ENCODE results near the gene PDLIM1. TPM values are rescaled to one million over a fixed set of nuclear protein-coding genes. Genes with fewer than 3 reads are reported as not detected.

PDLIM1 gene
- total and polyA plus RNA-seq, 9 of the 15 experiments (the other 6 are each of a cell fraction or from before 2014, with no cell fraction given): 19.8 to 164 (median 39.1) TPM

GRCh38 chr10:95303535-95303934 lies 12.7 kb upstream of the PDLIM1 start (continued):
- TF ChIP-seq BRD4 (IDR thresholded peaks at IDR 0.05): no peak
- TF ChIP-seq KDM1A (IDR thresholded peaks at IDR 0.05): peak; percentile 65 to 67
- TF ChIP-seq MAFG (tag; conservative IDR thresholded peaks at IDR 0.05): peak; percentile 13; the same call in 1 of the 2 replicates
- no peak for TF ChIP-seq GATA2 (CRISPR knock-in tag; IDR thresholded peaks at IDR 0.05)
- TF ChIP-seq ADNP (tag; IDR thresholded peaks at IDR 0.05): no peak
- no peak for TF ChIP-seq ZNF589 (CRISPR knock-in tag; IDR thresholded peaks at IDR 0.05; ENCODE audit: low read depth)
- TF ChIP-seq UBTF (IDR thresholded peaks at IDR 0.05; ENCODE audit: borderline replicate concordance in 1 of 2, low read depth in 2 of 2, low read length in 2 of 2): 0 out of 4 replicates have a peak, but pooled peaks of 1 of the 2 experiments have one; percentile 46
- TF ChIP-seq ZNF561 (CRISPR knock-in tag; conservative IDR thresholded peaks at IDR 0.05): no peak
- no peak for TF ChIP-seq NR4A1 (CRISPR knock-in tag; IDR thresholded peaks at IDR 0.05)
- peak; percentile 64; the same call in 1 of the 2 replicates for TF ChIP-seq NR4A1 (tag; IDR thresholded peaks at IDR 0.05)
- TF ChIP-seq ZNF175 (CRISPR knock-in tag; IDR thresholded peaks at IDR 0.05; ENCODE audit: low read depth): 0 out of 2 replicates have a peak, but pooled peaks have one; percentile 37
- TF ChIP-seq KDM2B (CRISPR knock-in tag; IDR thresholded peaks at IDR 0.05): no peak
- TF ChIP-seq KHSRP (IDR thresholded peaks at IDR 0.05): no peak
- no peak for TF ChIP-seq NKRF (IDR thresholded peaks at IDR 0.05; ENCODE audit: borderline replicate concordance)
- peak; percentile 65 for TF ChIP-seq TCF3 (CRISPR knock-in tag; IDR thresholded peaks at IDR 0.05)
- peak; percentile 35; the same call in 1 of the 2 replicates for TF ChIP-seq LCOR (CRISPR knock-in tag; IDR thresholded peaks at IDR 0.05)
- TF ChIP-seq MEF2D (tag; conservative IDR thresholded peaks at IDR 0.05; ENCODE audit: low read depth): 0 out of 2 replicates have a peak, but pooled peaks have one; percentile 21
- peak; percentile 63; the same call in 1 of the 2 replicates for TF ChIP-seq ATF4 (CRISPR knock-in tag; IDR thresholded peaks at IDR 0.05)
- peak; percentile 45 for TF ChIP-seq FOSL1 (tag; conservative IDR thresholded peaks at IDR 0.05)
- TF ChIP-seq HDAC1 (IDR thresholded peaks at IDR 0.05): 0 out of 4 replicates have a peak, but pooled peaks of 1 of the 2 experiments have one; percentile 43
- no peak for TF ChIP-seq PTRF (tag; IDR thresholded peaks at IDR 0.05)
- TF ChIP-seq, protein P1, sequence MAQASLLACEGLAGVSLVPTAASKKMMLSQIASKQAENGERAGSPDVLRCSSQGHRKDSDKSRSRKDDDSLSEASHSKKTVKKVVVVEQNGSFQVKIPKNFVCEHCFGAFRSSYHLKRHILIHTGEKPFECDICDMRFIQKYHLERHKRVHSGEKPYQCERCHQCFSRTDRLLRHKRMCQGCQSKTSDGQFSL (CRISPR knock-in tag; IDR thresholded peaks at IDR 0.05): no peak
- TF ChIP-seq, protein P1 (tag; IDR thresholded peaks at IDR 0.05): 0 out of 4 replicates have a peak, but pooled peaks of 1 of the 2 experiments have one; percentile 29

Measured in K562 (cell line).